ENCODE data around the gene PAXX.

DNA sequence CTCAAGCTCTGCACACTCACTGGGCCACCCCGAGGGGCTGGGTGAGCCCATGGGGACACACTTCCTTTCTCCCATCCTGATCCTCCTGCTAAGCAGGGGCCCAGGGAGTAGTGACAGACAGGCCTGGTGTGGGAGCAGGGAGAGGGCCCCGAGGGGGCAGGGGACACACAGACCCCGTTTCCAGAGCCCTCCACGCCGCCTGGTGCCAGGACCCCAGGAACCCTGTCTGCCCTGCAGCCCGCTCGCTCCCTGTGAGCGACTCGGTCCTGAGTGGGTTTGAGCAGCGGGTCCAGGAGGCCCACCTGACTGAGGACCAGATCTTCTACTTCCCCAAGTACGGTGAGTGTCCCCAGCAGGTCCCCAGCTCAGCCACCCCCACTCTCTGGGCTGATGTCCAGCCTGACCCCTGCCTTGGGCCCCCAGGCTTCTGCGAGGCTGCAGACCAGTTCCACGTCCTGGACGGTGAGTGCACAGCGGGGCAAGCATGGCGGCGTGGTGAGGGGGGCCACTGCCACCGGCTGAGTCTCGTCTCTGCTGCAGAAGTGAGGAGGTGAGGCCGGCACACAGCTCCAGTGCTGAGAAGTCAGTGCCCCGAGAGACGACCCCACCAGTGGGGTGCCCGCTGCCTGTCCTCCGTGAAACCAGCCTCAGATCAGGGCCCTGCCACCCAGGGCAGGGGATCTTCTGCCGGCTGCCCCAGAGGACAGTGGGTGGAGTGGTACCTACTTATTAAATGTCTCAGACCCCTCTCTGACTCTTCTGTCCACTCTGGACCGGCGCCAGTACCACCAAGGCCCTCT is 45.8 kb upstream of the PAXX start:
- TF ChIP-seq CTCF (conservative IDR thresholded peaks at IDR 0.05; ENCODE audit: low read depth, low read length), result no peak
- TF ChIP-seq EZH2phosphoT487 (IDR thresholded peaks at IDR 0.05; ENCODE audit: borderline replicate concordance, low read length), result no peak
- TF ChIP-seq EZH2 (IDR thresholded peaks at IDR 0.05; ENCODE audit: low read length, unreplicated experiment), result no peak
